ENCODE results near the gene TRPM5. TPM values are rescaled to one million over a fixed set of nuclear protein-coding genes. Genes with fewer than 3 reads are reported as not detected.

The TRPM5 gene
- total RNA-seq, 4 donors from 2014 or later, result 1.4 to 7.5 (median 4.3) TPM

GRCh38 chr11:2484576-2485125 lies 40.3 kb upstream of the TRPM5 start:
- TF ChIP-seq EP300 (IDR thresholded peaks at IDR 0.05; ENCODE audit: low read depth), result no peak
- TF ChIP-seq POLR2A (IDR thresholded peaks at IDR 0.05), result no peak
- TF ChIP-seq POLR2AphosphoS5 (IDR thresholded peaks at IDR 0.05), result no peak
- TF ChIP-seq CTCF (IDR thresholded peaks at IDR 0.05), result no peak
- peaks cover 6% of the 10 kb centered on the region for H3K27me3 ChIP-seq
- intact Hi-C loops (cut with DNase I; ENCODE audit: low total_unique reads) (no loop called here), in situ Hi-C loops (cut with MboI; ENCODE audit: low pct_ligation_motif_present in 1 of 4, low pct_unique_long_range_greater_than_20kb in 1 of 4, low sequenced_read_pairs in 3 of 4) (no loop called here)
- H3K4me3 ChIP-seq, result no peak overlapping the region
- no peaks in the 10 kb centered on the region for H3K4me1 ChIP-seq
- no peak for DNase-seq
- 92 to 94% methylated on average over 16 of the region's 16 CpGs for WGBS, 2 donors (ENCODE audit: low coverage in 1 of 2)
- no peaks in the 10 kb centered on the region for H3K36me3 ChIP-seq
- H3K27ac ChIP-seq, result no peak overlapping the region
- peaks cover 18 to 20% of the 10 kb centered on the region in 2 donors for H3K9me3 ChIP-seq

- H3K9me3 ChIP-seq, result peaks cover 16 to 17% of the 10 kb centered on the region in 2 donors
- intact Hi-C loops (cut with DNase I; ENCODE audit: low total_unique reads), result no loop called here
- no peaks in the 10 kb centered on the region for H3K36me3 ChIP-seq
- in situ Hi-C loops (cut with MboI; ENCODE audit: low pct_ligation_motif_present in 1 of 4, low pct_unique_long_range_greater_than_20kb in 1 of 4, low sequenced_read_pairs in 3 of 4), result no loop called here
- H3K27me3 ChIP-seq, result peaks cover 6% of the 10 kb centered on the region
- TF ChIP-seq POLR2AphosphoS5 (IDR thresholded peaks at IDR 0.05) (no peak), CTCF (IDR thresholded peaks at IDR 0.05) (no peak), POLR2A (IDR thresholded peaks at IDR 0.05) (no peak), EP300 (IDR thresholded peaks at IDR 0.05; ENCODE audit: low read depth) (no peak)
- H3K27ac ChIP-seq, result no peak overlapping the region
- DNase-seq, result no peak
- no peaks in the 10 kb centered on the region for H3K4me1 ChIP-seq
- no peak overlapping the region for H3K4me3 ChIP-seq
- WGBS, 2 donors (ENCODE audit: low coverage in 1 of 2), result 32 to 48% methylated on average over 9 to 14 of the region's 14 CpGs
Observed at GRCh38 chr11:2483426-2483825, 39.1 kb upstream of the TRPM5 start.

GRCh38 chr11:2482745-2483144 lies 38.4 kb upstream of the TRPM5 start:
- Histone ChIP-seq H3K4me3 (no peak overlapping the region), H3K36me3 (no peaks in the 10 kb centered on the region), H3K27ac (no peak overlapping the region), H3K27me3 (peaks cover 6% of the 10 kb centered on the region), H3K4me1 (no peaks in the 10 kb centered on the region), H3K9me3 (peaks cover 9 to 10% of the 10 kb centered on the region in 2 donors)
- DNase-seq, result no peak
- no peak for TF ChIP-seq EP300 (IDR thresholded peaks at IDR 0.05; ENCODE audit: low read depth)
- in situ Hi-C loops (cut with MboI; ENCODE audit: low pct_ligation_motif_present in 1 of 4, low pct_unique_long_range_greater_than_20kb in 1 of 4, low sequenced_read_pairs in 3 of 4), result no loop called here
- intact Hi-C loops (cut with DNase I; ENCODE audit: low total_unique reads), result no loop called here
- 72 to 74% methylated on average over 5 of the region's 5 CpGs for WGBS, 2 donors (ENCODE audit: low coverage in 1 of 2)

GRCh38 chr11:2482204-2482603 lies 37.9 kb upstream of the TRPM5 start:
- in situ Hi-C loops (cut with MboI; ENCODE audit: low pct_ligation_motif_present in 1 of 4, low pct_unique_long_range_greater_than_20kb in 1 of 4, low sequenced_read_pairs in 3 of 4), result no loop called here
- H3K36me3 ChIP-seq, result no peaks in the 10 kb centered on the region
- H3K27me3 ChIP-seq, result peaks cover 6% of the 10 kb centered on the region
- no peak overlapping the region for H3K27ac ChIP-seq
- no peak for DNase-seq
- no peak overlapping the region for H3K4me3 ChIP-seq
- 20 to 36% methylated on average over 2 to 3 of the region's 3 CpGs for WGBS, 2 donors (ENCODE audit: low coverage in 1 of 2)
- TF ChIP-seq CTCF (IDR thresholded peaks at IDR 0.05) (no peak), EP300 (IDR thresholded peaks at IDR 0.05; ENCODE audit: low read depth) (no peak), POLR2A (IDR thresholded peaks at IDR 0.05) (no peak)
- H3K4me1 ChIP-seq, result no peaks in the 10 kb centered on the region
- intact Hi-C loops (cut with DNase I; ENCODE audit: low total_unique reads), result no loop called here
- H3K9me3 ChIP-seq, result peaks cover 4 to 6% of the 10 kb centered on the region in 2 donors

GRCh38 chr11:2481253-2481652 lies 36.9 kb upstream of the TRPM5 start:
- Histone ChIP-seq H3K9me3 (no peaks in the 10 kb centered on the region), H3K36me3 (no peaks in the 10 kb centered on the region), H3K4me1 (no peaks in the 10 kb centered on the region), H3K27ac (no peak overlapping the region), H3K27me3 (peaks cover 6% of the 10 kb centered on the region), H3K4me3 (no peak overlapping the region)
- no peak for DNase-seq
- in situ Hi-C loops (cut with MboI; ENCODE audit: low pct_ligation_motif_present in 1 of 4, low pct_unique_long_range_greater_than_20kb in 1 of 4, low sequenced_read_pairs in 3 of 4) (no loop called here), intact Hi-C loops (cut with DNase I; ENCODE audit: low total_unique reads) (no loop called here)
- 60 to 63% methylated on average over 3 to 14 of the region's 14 CpGs for WGBS, 2 donors (ENCODE audit: low coverage in 1 of 2)
- TF ChIP-seq EP300 (IDR thresholded peaks at IDR 0.05; ENCODE audit: low read depth) (no peak), POLR2A (IDR thresholded peaks at IDR 0.05) (no peak), POLR2AphosphoS5 (IDR thresholded peaks at IDR 0.05) (no peak), CTCF (IDR thresholded peaks at IDR 0.05) (no peak)

All from transverse colon (tissue), 4 donors.